IMR-90 (cell line): ENCODE measurements around the gene ILF2. TPM values are rescaled to one million over a fixed set of nuclear protein-coding genes. Genes with fewer than 3 reads are reported as not detected.

Experiments
- ATAC-seq: fragments of 200-7000 bp; cut with Tn5 transposase; 2 replicates; pipeline ENCODE4 v1.9.1; 2020; ENCODE audit warnings: low read depth, mild to moderate bottlenecking, moderate library complexity
- BruUV-seq: library from RNA; stranded (reverse); fragments of 400-500 nt; replicated peaks from 2 replicates; lab custom pipeline; 2021; lab: Mats Ljungman, UMichigan
- CTCF ChIA-PET: fragments of 300-600 bp; formaldehyde crosslinking; extraction: SDS; loops from one replicate; lab custom pipeline; 2021; ENCODE audit warnings: antibody characterized with exemption; lab: Yijun Ruan, JAX
- POLR2A ChIA-PET: fragments of 300-600 bp; sonication (Branson Sonifier 250); formaldehyde crosslinking; loops from one replicate; lab custom pipeline; 2022; ENCODE audit warnings: antibody characterized with exemption; ENCODE audit not compliant: unreplicated experiment; lab: Charles Lee
- DNase-seq: peaks from one replicate; pipeline ENCODE4 v3.0.0; 2013
- H2AFZ ChIP-seq: replicated peaks from 2 replicates; pipeline ENCODE3; 2013; ENCODE audit warnings: low read length, mild to moderate bottlenecking; ENCODE audit not compliant: poor library complexity
- H2AK5ac ChIP-seq: 2 replicates; pipeline ENCODE4 v1.6.1; 2013; ENCODE audit warnings: low read depth, low read length, inconsistent platforms
- H2AK9ac ChIP-seq: replicated peaks from 2 replicates; pipeline ENCODE3; 2013; ENCODE audit warnings: mild to moderate bottlenecking, low read depth, low read length, moderate library complexity; ENCODE audit not compliant: poor library complexity
- H2BK120ac ChIP-seq: 2 replicates; pipeline ENCODE4 v1.6.1; 2013; ENCODE audit warnings: low read depth, low read length, inconsistent platforms
- H2BK15ac ChIP-seq: 3 replicates; pipeline ENCODE4 v1.6.1; 2013; ENCODE audit warnings: low read depth, low read length, inconsistent platforms
- H2BK20ac ChIP-seq: 2 replicates; pipeline ENCODE4 v1.6.1; 2013; ENCODE audit warnings: low read depth, mild to moderate bottlenecking, inconsistent platforms, low read length, moderate library complexity
- H2BK5ac ChIP-seq: 2 replicates; pipeline ENCODE4 v1.6.1; 2013; ENCODE audit warnings: mild to moderate bottlenecking, low read depth, low read length, inconsistent platforms; ENCODE audit not compliant: poor library complexity, severe bottlenecking
- H3K14ac ChIP-seq: replicated peaks from 2 replicates; pipeline ENCODE4 v1.6.1; 2013; ENCODE audit warnings: low read depth, low read length, inconsistent platforms
- H3K18ac ChIP-seq: 2 replicates; pipeline ENCODE4 v1.6.1; 2013; ENCODE audit warnings: low read depth, low read length, control low read depth
- H3K23ac ChIP-seq: 2 replicates; pipeline ENCODE4 v1.6.1; 2013; ENCODE audit warnings: low read depth, low read length, inconsistent platforms
- H3K27ac ChIP-seq: 2 replicates; pipeline ENCODE4 v1.5.1; 2013; ENCODE audit warnings: mild to moderate bottlenecking, control low read depth, low read length; ENCODE audit not compliant: insufficient read depth
- H3K27me3 ChIP-seq: 2 replicates; pipeline ENCODE4 v1.6.1; 2013; ENCODE audit warnings: low read length; ENCODE audit not compliant: control insufficient read depth, insufficient read depth
- H3K36me3 ChIP-seq: 2 replicates; pipeline ENCODE4 v1.6.1; 2013; ENCODE audit warnings: low read length, mixed read lengths; ENCODE audit not compliant: control insufficient read depth, insufficient read depth
- H3K4ac ChIP-seq: 2 replicates; pipeline ENCODE4 v1.6.1; 2013; ENCODE audit warnings: low read depth, low read length, inconsistent platforms
- H3K4me1 ChIP-seq: 2 replicates; pipeline ENCODE4 v1.6.1; 2013; ENCODE audit warnings: low read length, mixed read lengths; ENCODE audit not compliant: control insufficient read depth, insufficient read depth
- H3K4me2 ChIP-seq: 2 replicates; pipeline ENCODE4 v1.6.1; 2013; ENCODE audit warnings: low read depth, mild to moderate bottlenecking, control low read depth, low read length, moderate library complexity
- H3K4me3 ChIP-seq: 2 replicates; pipeline ENCODE4 v1.5.1; 2013; ENCODE audit warnings: low read depth, mild to moderate bottlenecking, control low read depth, low read length, moderate library complexity; ENCODE audit not compliant: insufficient read depth
- H3K56ac ChIP-seq: 2 replicates; pipeline ENCODE4 v1.6.1; 2013; ENCODE audit warnings: low read length, inconsistent platforms; ENCODE audit not compliant: insufficient read depth; ENCODE audit errors: extremely low read depth
- H3K79me1 ChIP-seq, 2 experiments: 2 replicates each; pipeline ENCODE4 v1.6.1; 2013; ENCODE audit warnings: low read length in 2 of 2, inconsistent platforms in 1 of 2, low read depth in 1 of 2
- H3K9ac ChIP-seq: 2 replicates; pipeline ENCODE4 v1.6.1; 2013; ENCODE audit warnings: low read depth, low read length, control low read depth
- H3K9me1 ChIP-seq: 2 replicates; pipeline ENCODE4 v1.6.1; 2013; ENCODE audit warnings: low read length, inconsistent platforms; ENCODE audit not compliant: insufficient read depth
- H3K9me3 ChIP-seq: 2 replicates; pipeline ENCODE4 v1.6.1; 2013; ENCODE audit warnings: low read length; ENCODE audit not compliant: control insufficient read depth, insufficient read depth
- H4K20me1 ChIP-seq: 2 replicates; pipeline ENCODE4 v1.6.1; 2013; ENCODE audit warnings: low read length, inconsistent platforms; ENCODE audit not compliant: insufficient read depth
- H4K5ac ChIP-seq: 2 replicates; pipeline ENCODE4 v1.6.1; 2013; ENCODE audit warnings: mild to moderate bottlenecking, low read depth, low read length, control low read depth
- H4K8ac ChIP-seq, 2 experiments: 2 replicates each; pipeline ENCODE4 v1.6.1; 2013; ENCODE audit warnings: low read depth in 2 of 2, low read length in 2 of 2, control low read depth in 1 of 2, inconsistent platforms in 1 of 2
- H4K91ac ChIP-seq: 2 replicates; pipeline ENCODE4 v1.6.1; 2013; ENCODE audit warnings: low read depth, low read length, inconsistent platforms; ENCODE audit not compliant: insufficient read depth
- CEBPB ChIP-seq: IDR thresholded peaks from 2 replicates; pipeline ENCODE4 v1.6.1; 2012; ENCODE audit warnings: low read depth, low read length, improper control_type of control experiment
- CHD1 ChIP-seq: IDR thresholded peaks from 2 replicates; pipeline ENCODE4 v1.6.1; 2012; ENCODE audit warnings: low read depth, low read length, improper control_type of control experiment
- ELK1 ChIP-seq: fragments of 150-350 bp; IDR thresholded peaks from 2 replicates; pipeline ENCODE4 v1.6.1; 2016; ENCODE audit warnings: low read depth, mild to moderate bottlenecking, low read length, moderate library complexity, borderline replicate concordance
- FOS ChIP-seq: fragments of 150-350 bp; IDR thresholded peaks from 2 replicates; pipeline ENCODE4 v1.6.1; 2016; ENCODE audit warnings: low read depth, low read length
- MAFK ChIP-seq: IDR thresholded peaks from 2 replicates; pipeline ENCODE4 v1.6.1; 2012; ENCODE audit warnings: low read depth, low read length, improper control_type of control experiment
- MAZ ChIP-seq: IDR thresholded peaks from 2 replicates; pipeline ENCODE4 v1.6.1; 2012; ENCODE audit warnings: low read depth, mild to moderate bottlenecking, low read length, improper control_type of control experiment, moderate library complexity, borderline replicate concordance
- MXI1 ChIP-seq: IDR thresholded peaks from 2 replicates; pipeline ENCODE4 v1.6.1; 2012; ENCODE audit warnings: low read depth, mild to moderate bottlenecking, low read length, moderate library complexity, borderline replicate concordance
- POLR2A ChIP-seq: IDR thresholded peaks from 2 replicates; pipeline ENCODE4 v1.6.1; 2012; ENCODE audit warnings: mild to moderate bottlenecking, low read depth, low read length
- RAD21 ChIP-seq: IDR thresholded peaks from 2 replicates; pipeline ENCODE4 v1.6.1; 2012; ENCODE audit warnings: low read length, improper control_type of control experiment
- RCOR1 ChIP-seq: IDR thresholded peaks from 2 replicates; pipeline ENCODE4 v1.6.1; 2012; ENCODE audit warnings: mild to moderate bottlenecking, low read length, improper control_type of control experiment; ENCODE audit not compliant: insufficient replicate concordance
- SMC3 ChIP-seq: fragments of 150-350 bp; IDR thresholded peaks from 2 replicates; pipeline ENCODE4 v1.6.1; 2016; ENCODE audit warnings: low read depth, mild to moderate bottlenecking, antibody characterized with exemption, low read length, moderate library complexity
- WGBS, 2 experiments: methylation state at CpG; one replicate each; pipeline versions ENCODE4 v1.1.5 to v1.1.7; 2013; ENCODE audit warnings: missing lambda C conversion rate in 2 of 2; ENCODE audit not compliant: insufficient read length in 1 of 2; ENCODE audit errors: extremely low coverage in 2 of 2; 5-methylcytosine and 5-hydroxymethylcytosine counted together
- dilution Hi-C: fragments of 300-500 bp; cut with HindIII; formaldehyde crosslinking; loops from one replicate; pipeline ENCODE4 v1.14.3; 2018; ENCODE audit warnings: low sequenced_read_pairs; ENCODE audit not compliant: unreplicated experiment
- in situ Hi-C: fragments of 300-500 bp; cut with MboI; formaldehyde crosslinking; loops from 3 replicates; pipeline ENCODE4 v1.14.3; 2019; ENCODE audit warnings: low sequenced_read_pairs, inconsistent platforms, mixed read lengths
- intact Hi-C: fragments of 100-400 bp; cut with micrococcal nuclease; formaldehyde crosslinking; loops from 2 replicates; pipeline ENCODE4 v1.10.0; 2022
- polyA plus RNA-seq, 3 experiments: library from polyadenylated mRNA; depleted of rRNA; stranded (reverse); fragments of >200 nt; gene quantifications; 2 replicates each; pipeline ENCODE4 v1.2.3, GENCODE V29; 2012; ENCODE audit warnings: low replicate concordance in 1 of 3
- total RNA-seq: library from RNA; depleted of rRNA; stranded (reverse); fragments of >200 nt; gene quantifications from 2 replicates; pipeline ENCODE4 v1.2.3, GENCODE V29; 2012
- TF ChIP-seq, protein P1 (sequence below): conservative IDR thresholded peaks from 2 replicates; pipeline ENCODE4 v1.5.1; 2012; ENCODE audit warnings: mild to moderate bottlenecking, low read depth, low read length, improper control_type of control experiment
- TF ChIP-seq, protein P2 (sequence below): fragments of 150-350 bp; IDR thresholded peaks from 2 replicates; pipeline ENCODE4 v1.6.1; 2017; ENCODE audit warnings: mild to moderate bottlenecking, antibody characterized with exemption, low read length, low read depth

Gene ILF2
- total and polyA plus RNA-seq, 2 of the 4 experiments (the other 2 are of a cell fraction), result 273 to 504 TPM

GRCh38 chr1:153655333-153655732 is 15.5 kb downstream of the ILF2 start:
- H3K79me1 ChIP-seq, result peaks cover 3 to 14% of the 10 kb centered on the region in 2 experiments; a peak in 3 of 4 replicates
- H3K9me1 ChIP-seq, result peaks cover 6% of the 10 kb centered on the region; the same call in 1 of the 2 replicates
- H2AK5ac ChIP-seq, result no peak overlapping the region
- H3K14ac ChIP-seq, result no peak overlapping the region
- no peak overlapping the region for H4K91ac ChIP-seq
- no peak overlapping the region for H3K56ac ChIP-seq
- TF ChIP-seq MAZ, result no peak
- TF ChIP-seq SMC3, result no peak
- no peak for TF ChIP-seq ELK1
- no peak for TF ChIP-seq RCOR1
- TF ChIP-seq MXI1, result no peak
- no peak for TF ChIP-seq CEBPB
- no peak for TF ChIP-seq MAFK
- TF ChIP-seq FOS, result no peak
- TF ChIP-seq, protein P1, sequence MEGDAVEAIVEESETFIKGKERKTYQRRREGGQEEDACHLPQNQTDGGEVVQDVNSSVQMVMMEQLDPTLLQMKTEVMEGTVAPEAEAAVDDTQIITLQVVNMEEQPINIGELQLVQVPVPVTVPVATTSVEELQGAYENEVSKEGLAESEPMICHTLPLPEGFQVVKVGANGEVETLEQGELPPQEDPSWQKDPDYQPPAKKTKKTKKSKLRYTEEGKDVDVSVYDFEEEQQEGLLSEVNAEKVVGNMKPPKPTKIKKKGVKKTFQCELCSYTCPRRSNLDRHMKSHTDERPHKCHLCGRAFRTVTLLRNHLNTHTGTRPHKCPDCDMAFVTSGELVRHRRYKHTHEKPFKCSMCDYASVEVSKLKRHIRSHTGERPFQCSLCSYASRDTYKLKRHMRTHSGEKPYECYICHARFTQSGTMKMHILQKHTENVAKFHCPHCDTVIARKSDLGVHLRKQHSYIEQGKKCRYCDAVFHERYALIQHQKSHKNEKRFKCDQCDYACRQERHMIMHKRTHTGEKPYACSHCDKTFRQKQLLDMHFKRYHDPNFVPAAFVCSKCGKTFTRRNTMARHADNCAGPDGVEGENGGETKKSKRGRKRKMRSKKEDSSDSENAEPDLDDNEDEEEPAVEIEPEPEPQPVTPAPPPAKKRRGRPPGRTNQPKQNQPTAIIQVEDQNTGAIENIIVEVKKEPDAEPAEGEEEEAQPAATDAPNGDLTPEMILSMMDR, result no peak
- TF ChIP-seq, protein P2, sequence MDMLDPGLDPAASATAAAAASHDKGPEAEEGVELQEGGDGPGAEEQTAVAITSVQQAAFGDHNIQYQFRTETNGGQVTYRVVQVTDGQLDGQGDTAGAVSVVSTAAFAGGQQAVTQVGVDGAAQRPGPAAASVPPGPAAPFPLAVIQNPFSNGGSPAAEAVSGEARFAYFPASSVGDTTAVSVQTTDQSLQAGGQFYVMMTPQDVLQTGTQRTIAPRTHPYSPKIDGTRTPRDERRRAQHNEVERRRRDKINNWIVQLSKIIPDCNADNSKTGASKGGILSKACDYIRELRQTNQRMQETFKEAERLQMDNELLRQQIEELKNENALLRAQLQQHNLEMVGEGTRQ, result no peak
- no peak for TF ChIP-seq RAD21
- TF ChIP-seq POLR2A, result no peak
- no peak for TF ChIP-seq CHD1
- H4K20me1 ChIP-seq, result no peaks in the 10 kb centered on the region
- dilution Hi-C loops (no loop called here), intact Hi-C loops (no loop called here), in situ Hi-C loops (no loop called here)
- CTCF ChIA-PET, result no interaction called here
- no peak overlapping the region for H2BK120ac ChIP-seq
- no peak for DNase-seq
- no peak overlapping the region for H2AFZ ChIP-seq
- no peak overlapping the region for H3K4ac ChIP-seq
- no peak overlapping the region for H3K18ac ChIP-seq
- no peak overlapping the region for H4K5ac ChIP-seq
- H3K4me1 ChIP-seq, result peaks cover 9% of the 10 kb centered on the region
- no CpG with 5 or more reads among the region's 3 CpGs for WGBS, 2 experiments
- no peak overlapping the region for H2BK20ac ChIP-seq
- ATAC-seq, result no peak
- H2BK15ac ChIP-seq, result no peak overlapping the region
- no peak overlapping the region for H3K4me2 ChIP-seq
- H3K4me3 ChIP-seq, result no peak overlapping the region
- H3K36me3 ChIP-seq, result no peaks in the 10 kb centered on the region
- no peak overlapping the region for H3K27ac ChIP-seq
- H3K9ac ChIP-seq, result no peak overlapping the region
- no peak overlapping the region for H3K23ac ChIP-seq
- no peak overlapping the region for H2BK5ac ChIP-seq
- POLR2A ChIA-PET, result interaction anchor here (0.7 kb wide), 1 partner anchor 87 kb away, joined by 8 read pairs; no protein-coding TSS in a partner anchor
- H3K9me3 ChIP-seq, result no peaks in the 10 kb centered on the region
- no peaks in the 10 kb centered on the region for H3K27me3 ChIP-seq
- BruUV-seq, result no TSS peak
- no peak overlapping the region for H2AK9ac ChIP-seq
- H4K8ac ChIP-seq, result no peak overlapping the region
